ENCODE results near the gene RAI1.

Gene RAI1

GRCh38 chr17:17736205-17737183 lies 55.2 kb downstream of the RAI1 start:
- DNase-seq: no peak

- no peak for DNase-seq
Observed at GRCh38 chr17:17737961-17738894, 57.0 kb downstream of the RAI1 start.

- DNase-seq: no peak
Observed at GRCh38 chr17:17738901-17739300, 57.6 kb downstream of the RAI1 start.

- no peak for DNase-seq
Observed at GRCh38 chr17:17739388-17740066, 58.3 kb downstream of the RAI1 start.

- peak; percentile 34 for DNase-seq
Observed at GRCh38 chr17:17740615-17741348, 59.5 kb downstream of the RAI1 start.

- DNase-seq: no peak
Observed at GRCh38 chr17:17741349-17742023, 60.2 kb downstream of the RAI1 start.

DNA sequence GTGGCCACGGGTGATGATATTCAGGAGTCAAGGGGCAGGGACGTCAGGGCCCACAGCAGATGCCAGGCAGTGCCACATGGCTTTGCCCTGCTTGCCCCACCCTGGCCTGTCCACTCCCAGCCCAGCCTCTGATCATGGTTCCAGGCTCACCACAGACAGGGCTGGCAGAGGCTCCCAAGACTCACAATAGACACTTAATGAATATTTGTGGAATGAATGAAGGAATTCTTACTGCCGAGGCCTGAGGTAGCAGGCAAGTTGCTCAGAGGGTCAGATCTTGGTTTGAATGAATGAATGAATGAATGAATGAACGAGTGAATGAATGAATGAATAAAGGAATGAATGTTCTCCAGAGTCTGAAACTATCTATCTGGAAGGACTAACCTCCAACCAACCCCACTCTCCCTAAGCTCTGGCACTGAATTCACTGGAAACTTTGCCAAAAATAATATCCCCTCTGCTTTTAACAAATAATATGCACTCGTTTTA lies 60.9 kb downstream of the RAI1 start:
- DNase-seq: no peak

GRCh38 chr17:17742688-17743390 lies 61.6 kb downstream of the RAI1 start:
- DNase-seq: no peak

GRCh38 chr17:17743391-17744112 lies 62.3 kb downstream of the RAI1 start:
- no peak for DNase-seq

GRCh38 chr17:17744116-17744515 lies 62.9 kb downstream of the RAI1 start:
- DNase-seq: no peak

DNA sequence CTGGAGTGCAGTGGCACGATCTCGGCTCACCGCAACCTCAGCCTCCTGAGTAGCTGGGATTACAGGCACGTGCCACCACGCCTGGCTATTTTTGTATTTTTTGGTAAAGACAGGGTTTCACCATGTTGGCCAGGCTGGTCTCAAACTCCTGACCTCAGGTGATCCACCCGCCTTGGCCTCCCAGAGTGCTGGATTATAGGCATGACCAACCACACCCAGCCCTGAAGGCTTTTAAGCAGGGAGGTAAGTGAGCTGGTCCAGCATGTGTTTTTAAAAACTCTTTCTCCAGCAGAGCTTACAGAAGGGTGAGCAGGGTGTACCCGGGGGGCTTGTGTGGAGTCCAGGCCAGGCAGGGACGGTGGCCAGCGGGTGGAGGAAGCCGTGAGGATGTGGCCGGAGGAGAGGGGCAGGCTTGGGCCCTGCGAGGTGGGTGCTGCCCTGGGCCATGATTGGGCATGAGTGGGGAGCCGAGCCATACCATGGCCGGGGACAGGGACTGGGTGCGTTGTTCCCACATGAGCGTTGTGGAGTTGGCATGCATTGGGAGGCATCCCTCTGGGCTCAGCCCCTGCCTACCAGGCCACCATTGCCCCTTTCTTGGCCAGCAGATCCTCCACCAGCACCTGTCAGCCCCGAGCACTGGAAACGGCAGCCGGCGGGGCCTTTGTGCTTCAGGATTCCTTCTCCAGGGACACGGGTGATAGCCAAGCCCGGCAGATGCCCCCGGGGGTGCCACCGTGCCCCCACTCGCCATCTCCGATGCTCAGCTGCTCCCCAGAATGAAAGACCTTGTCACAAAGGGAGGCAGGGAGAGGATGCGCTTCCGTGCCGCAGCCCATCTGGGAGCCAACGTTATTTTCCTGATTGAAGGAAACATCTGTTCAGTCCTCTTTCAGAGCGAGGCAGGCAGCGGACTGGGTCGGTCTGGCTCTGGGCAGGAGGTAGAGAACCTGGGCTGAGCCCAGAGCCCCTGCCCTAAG lies 64.5 kb downstream of the RAI1 start:
- no peak for DNase-seq

DNA sequence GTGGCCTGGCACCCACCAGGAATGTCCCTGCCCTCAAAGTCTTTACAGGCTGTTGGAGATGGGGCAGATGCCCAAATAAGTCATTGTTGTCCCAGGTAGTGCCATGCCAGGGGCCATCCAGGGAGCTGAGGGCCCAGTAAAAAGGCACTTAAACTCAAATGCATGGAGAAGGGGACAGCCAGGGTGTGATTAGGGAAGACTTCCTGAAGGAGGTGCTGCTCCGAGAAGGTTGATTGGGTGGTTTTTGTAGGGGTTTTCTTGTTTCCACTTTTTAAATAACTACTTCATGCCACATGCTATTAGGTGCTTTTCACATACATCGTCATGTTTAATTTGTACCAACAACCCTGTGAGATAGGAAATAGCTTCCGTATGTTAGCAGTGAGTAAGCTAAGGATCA lies 66.9 kb downstream of the RAI1 start:
- no peak for DNase-seq

- DNase-seq: no peak
Observed at GRCh38 chr17:17748604-17749003, 67.3 kb downstream of the RAI1 start.

- DNase-seq: no peak
Observed at GRCh38 chr17:17749025-17749772, 67.9 kb downstream of the RAI1 start.

DNA sequence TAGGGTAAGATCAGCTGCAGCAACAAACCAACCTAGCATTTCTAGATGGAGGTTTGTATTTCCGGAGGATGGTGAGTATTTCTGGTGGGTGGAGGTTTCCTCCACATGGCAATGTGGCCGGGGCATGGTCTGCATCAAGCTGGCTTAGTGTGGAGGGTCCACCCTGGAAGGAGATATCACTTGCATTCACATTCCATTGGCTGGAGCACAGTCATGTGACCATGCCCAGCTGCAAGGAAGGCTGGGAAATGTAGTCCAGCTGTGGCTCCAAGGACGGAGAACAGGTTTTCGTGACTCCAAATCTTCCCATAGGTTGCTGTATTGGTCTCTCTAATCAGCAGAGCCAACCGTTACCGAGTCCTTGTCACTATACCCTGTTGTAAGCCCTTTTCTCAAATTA lies 68.7 kb downstream of the RAI1 start:
- peak; percentile 45 for DNase-seq

GRCh38 chr17:17750881-17751280 lies 69.6 kb downstream of the RAI1 start:
- DNase-seq: peak; percentile 24

- DNase-seq: peak; percentile 10
Observed at GRCh38 chr17:17751489-17752088, 70.3 kb downstream of the RAI1 start.
